GM19438 (cell line): ENCODE results near the gene CHRNA5.
"Not testable (repeated sequence)": the region's sequence is repeated elsewhere in the genome, so short reads cannot be mapped to it uniquely, and the experiment has no call there.

ENCODE experiments used
- ATAC-seq: cut with Tn5 transposase; IDR thresholded peaks from one replicate; pipeline ENCODE4 v1.9.1; 2021; ENCODE audit warnings: low read depth; ENCODE audit not compliant: unreplicated experiment

The CHRNA5 gene

DNA sequence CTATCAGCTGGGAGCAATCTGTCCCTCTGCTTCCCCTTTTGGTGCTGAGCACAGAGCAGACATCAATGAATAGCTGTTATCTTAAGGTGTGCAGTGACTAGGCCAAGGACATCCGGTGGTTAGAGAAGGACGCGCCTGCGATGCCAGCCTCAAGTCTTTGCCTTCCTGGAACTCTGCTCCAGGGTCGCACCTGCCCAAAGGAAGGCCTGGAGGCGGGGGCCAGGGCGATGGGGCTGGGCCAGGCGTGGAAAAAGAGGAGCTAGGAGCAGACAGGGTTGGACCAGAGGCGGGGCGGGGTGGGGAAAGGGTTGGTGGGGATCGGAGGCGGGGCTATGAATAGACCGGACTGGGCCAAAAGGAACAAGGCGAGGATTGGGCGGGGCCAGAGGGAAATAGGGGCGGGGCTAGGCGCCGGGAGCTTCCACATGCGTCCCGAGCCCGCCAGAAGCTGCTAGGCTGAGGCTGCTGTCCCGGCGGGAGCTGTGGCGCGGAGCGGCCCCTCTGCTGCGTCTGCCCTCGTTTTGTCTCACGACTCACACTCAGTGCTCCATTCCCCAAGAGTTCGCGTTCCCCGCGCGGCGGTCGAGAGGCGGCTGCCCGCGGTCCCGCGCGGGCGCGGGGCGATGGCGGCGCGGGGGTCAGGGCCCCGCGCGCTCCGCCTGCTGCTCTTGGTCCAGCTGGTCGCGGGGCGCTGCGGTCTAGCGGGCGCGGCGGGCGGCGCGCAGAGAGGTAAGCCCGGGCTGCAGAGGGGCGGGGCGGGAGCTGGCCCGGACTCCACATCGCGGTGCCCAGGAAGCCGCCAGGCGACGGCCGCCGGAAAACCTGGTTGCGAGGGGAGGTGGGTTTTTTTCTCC is at the start of gene CHRNA5:
CHRNA5 (plus strand) TSS at position 424 of the 854 bp plus-strand sequence; CDS start at position 624, 200 bp downstream.
- peak; percentile 76 for ATAC-seq

DNA sequence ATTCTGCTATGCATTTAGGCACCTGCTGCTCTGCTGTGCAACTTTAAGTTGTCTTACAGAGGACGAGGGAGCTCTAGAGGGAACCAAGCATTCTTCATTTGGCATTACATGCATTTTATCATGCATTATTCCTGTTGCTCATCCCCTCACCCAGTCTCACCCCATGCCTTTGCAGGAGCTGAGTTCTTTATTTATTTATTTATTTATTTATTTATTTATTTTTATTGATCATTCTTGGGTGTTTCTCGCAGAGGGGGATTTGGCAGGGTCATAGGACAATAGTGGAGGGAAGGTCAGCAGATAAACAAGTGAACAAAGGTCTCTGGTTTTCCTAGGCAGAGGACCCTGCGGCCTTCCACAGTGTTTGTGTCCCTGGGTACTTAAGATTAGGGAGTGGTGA is 45.3 kb upstream of the CHRNA5 start:
- not testable (repeated sequence) for ATAC-seq

DNA sequence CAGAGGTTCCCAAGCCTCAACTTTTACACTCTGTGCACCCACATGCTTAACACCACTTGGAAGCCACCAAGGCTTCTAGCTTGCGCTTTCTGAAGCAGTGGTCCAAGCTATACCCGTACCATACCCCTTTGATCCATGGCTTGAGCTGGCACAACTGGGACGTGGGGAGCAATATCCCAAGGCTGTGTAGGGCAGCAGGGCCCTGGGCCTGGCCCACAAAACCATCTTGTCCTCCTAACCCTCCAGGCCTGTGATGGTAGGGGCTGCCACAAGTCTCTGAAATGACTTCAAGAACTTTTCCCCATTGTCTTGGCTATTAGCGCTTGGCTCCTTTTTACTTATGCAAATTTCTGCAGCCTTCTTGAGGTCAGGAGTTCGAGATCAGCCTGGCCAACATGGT is 41.1 kb upstream of the CHRNA5 start:
- no peak for ATAC-seq

DNA sequence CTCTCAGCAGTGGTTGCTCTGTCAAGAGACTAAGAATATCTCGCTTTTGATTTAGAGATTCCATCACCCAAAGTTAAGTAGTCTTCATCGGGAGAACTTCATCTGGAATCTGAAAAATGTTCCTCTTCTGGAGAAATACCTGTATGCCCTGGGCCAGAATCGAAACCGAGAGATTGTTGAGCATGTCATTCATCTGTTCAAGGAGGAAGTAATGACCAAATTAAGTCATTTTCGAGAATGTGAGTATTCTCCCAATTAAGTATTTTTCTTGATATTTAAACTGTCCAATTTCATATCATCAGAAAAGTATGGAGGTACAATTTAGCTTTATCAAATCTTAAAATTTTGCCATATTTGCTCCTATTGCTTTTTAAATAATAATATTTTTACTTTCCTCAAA is 38.0 kb upstream of the CHRNA5 start:
- ATAC-seq = no peak

DNA sequence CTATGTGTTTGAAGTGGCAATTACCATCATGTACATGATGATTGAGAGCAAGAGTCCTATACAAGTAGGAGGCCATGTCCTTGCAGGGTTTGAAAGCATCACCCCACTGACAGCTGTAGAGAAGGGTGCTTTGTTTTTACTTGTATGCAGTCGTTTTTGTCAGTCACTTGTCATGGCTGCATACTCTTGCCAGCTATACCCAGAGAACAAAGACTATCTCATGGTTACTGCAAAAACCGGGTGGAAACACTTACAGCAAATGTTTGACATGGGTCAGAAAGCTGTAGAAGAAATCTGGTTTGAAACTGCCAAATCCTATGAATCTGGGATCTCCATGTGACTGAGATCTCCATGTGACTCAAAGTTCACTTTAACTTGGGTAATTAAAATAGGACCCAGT is 32.0 kb upstream of the CHRNA5 start:
- ATAC-seq = no peak

DNA sequence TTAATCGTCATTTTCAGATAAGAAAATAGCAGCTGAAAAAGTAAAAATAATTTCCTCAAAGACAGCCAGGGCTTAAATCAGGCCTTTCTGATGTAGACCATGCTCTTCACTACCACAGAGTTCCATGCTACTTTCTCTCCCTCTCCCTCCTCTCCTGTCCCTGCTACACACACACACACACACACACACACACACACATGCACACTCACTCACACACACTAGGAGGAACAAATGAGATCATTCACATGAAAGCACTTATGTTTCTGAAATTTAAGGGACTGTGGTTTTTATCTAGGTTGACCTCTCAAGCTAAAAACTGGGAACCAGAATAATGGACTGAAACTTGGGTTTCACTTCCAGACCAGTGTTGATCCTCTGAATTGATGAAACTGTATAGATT is 29.2 kb upstream of the CHRNA5 start:
- no peak for ATAC-seq

DNA sequence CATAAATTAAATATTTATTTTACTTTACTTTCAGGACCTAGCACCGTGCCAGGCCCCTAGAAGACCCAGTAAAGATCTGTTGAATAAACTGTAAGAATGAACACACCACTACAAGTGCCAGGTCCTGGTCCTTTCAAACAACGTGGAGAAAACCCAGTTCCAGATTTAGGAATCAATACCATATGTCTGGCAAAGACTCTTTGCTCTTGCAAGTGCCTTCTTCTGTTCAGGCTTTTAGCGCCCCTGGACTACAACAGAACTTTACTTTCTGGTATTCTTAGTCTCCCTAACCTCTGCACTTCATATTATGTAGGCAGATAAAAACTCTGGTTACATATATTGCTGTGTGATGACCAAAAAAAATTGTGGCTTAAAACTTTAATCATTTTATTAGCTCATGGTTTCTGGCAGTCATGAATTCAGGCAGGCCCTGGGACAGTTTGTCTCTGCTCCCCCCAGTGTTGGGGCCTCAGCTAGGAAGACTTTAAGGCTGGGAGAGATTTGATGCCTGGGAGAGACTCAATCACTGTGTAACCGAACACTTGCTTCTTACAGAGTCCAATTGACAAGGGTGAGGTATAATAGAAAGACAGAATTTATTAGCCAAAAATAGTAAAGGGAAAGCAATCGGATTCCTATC is 27.9 kb upstream of the CHRNA5 start:
- no peak for ATAC-seq

DNA sequence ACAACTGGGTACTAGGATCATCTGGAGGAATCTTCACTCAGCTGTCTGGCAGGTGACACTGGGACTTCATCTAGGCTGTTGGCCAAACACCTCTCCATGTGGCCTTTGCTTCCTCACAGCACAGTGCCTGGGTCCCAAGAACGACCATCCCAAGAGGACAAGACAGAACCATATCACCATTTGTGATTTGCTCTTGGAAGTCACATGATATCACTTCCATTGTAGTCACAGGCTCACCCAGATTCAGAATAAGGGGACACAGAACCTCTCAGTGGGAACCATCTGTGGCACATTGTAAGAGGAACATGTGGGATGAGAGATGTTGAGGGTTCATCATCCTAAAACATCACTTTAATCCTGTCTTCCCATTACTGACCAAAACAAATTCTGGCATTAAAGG is 27.0 kb upstream of the CHRNA5 start:
- ATAC-seq = no peak

DNA sequence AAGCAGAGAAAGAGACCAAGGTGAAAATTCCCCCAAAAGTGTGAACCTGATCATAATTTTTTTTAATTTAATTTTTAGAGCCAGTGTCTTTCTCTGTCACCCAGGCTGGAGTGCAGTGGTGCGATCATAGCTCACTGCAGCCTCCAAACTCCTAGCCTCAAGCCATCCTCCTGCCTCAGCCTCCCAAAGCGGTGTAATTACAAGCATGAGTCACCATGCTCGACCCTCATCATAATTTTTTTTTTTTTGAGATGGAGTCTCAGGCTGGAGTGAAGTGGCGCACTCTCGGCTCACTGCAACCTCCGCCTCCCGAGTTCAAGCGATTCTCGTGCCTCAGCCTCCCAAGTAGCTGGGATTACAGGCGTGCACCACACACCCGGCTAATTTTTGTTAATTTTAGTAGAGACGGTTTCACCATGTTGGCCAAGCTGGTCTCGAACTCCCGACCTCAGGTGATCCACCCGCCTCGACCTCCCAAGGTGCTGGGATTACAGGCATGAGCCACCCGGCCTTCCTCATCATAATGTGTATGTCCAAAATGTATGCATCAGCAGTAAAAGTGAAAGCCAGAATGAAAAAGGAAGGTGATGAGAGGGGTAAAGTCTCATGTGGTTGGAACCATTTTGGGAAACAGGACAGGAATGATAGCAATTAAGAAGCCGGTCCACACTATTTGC is 25.7 kb upstream of the CHRNA5 start:
- not testable (repeated sequence) for ATAC-seq

DNA sequence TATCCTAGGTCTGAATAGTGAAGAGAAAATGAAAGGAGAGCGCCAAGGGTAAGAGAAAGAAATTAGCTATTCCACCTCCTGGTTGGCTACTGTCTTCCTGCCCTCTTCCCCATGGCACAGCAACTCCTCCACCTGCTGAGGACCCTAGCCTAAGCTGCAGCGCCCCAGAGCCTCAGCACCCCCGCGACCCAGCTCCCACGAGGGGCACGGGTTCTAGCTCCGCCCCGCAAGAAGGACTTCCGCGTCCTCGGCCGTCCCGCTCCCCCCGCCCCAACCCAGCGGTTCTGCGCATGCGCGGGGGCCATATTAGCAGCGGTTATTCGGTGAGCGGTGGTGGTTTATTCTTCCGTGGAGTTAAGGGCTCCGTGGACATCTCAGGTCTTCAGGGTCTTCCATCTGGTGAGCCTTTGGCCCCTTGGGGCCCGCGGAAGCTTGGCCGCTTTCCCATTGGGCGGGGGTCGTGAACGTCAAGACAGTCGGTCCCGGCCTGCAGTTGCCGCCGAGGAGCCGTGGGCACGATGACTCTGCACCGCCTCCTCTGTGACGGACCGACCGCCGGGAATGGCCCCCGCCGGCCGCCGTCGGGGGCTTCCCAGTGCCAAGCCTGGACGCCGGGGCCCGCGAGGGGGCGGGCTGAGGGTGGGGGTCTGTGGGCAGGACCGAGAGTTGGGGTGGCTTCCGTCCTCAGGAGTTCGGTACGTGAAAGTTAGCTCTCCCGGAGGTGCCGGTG is 25.0 kb upstream of the CHRNA5 start, which contains the start of gene PSMA4:
PSMA4 (plus strand) TSS at position 304 of the 730 bp plus-strand sequence. CDS start 1,484 bp downstream, outside the sequence.
- peak; percentile 72 for ATAC-seq

DNA sequence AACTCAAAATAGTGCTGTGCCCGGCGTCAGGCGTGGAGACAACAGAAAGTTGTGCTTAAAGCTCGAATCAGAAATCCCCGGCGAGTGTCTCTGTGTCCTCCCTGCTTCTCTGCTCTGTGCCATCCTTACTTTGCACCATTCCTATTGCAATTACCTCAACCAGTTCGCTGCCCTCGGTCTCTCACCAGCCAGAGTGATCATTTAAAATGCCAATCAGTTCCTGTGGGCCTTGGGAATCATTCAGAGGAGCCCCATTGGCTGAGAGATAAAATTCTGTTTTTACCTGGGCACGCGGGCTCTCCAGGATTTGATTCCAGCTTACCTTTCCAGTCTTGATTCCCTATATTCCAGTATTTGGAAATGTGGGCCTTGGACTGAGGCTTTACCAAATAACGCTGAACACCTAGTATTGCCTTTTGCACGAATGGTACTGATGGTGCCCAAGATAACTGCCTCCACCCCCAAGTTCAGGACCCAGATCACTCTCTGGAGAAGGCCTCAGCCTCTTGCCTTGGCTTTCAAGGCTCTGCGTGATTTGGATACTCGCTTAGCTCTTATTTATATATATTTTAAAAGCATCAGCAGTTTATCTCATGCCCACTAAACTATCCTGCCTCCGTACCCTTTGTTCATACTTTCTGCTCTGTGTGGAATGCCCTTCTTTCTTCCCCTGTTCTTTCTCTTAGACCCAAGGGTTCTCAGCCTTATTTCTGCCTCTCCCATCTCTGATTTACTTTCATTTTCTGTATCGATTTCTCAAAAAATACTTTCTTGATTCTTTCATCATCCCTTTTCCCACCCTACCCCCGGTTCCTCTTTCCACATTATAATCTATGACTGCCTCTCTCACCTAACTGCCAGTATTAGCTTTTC is 24.2 kb upstream of the CHRNA5 start:
- no peak for ATAC-seq

DNA sequence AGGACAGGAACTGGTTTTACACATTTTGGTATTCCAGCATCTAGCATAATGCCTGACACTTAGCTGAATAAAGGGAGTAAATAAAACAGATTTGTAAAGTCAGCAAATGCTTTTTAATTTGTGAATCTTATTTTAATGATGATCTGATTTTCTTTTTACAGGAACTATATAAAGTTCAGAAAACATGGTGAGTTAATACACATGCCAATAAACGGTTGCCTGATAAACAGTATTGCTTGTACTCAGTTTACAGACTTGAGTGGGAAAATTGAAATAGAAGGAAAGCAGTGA is 23.6 kb upstream of the CHRNA5 start:
- no peak for ATAC-seq

DNA sequence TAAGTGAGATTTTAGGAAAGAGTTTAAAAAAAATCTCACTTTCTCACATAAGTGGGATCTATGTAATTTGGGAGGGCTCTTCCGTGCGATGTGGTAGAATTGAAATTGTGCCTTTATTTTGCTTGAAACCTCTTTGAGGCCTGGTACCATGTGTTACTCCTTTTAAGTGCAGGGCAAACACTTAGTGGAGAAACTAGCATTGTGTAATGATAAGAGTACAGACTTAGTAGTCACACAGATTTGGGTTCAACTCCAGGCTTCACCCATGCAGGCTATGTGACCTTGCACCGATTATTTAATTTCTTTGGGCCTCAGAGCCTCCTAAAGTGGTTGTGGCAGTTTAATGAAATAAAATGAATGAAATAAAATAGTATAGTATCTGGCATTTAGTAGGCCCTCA is 22.7 kb upstream of the CHRNA5 start:
- no peak for ATAC-seq

DNA sequence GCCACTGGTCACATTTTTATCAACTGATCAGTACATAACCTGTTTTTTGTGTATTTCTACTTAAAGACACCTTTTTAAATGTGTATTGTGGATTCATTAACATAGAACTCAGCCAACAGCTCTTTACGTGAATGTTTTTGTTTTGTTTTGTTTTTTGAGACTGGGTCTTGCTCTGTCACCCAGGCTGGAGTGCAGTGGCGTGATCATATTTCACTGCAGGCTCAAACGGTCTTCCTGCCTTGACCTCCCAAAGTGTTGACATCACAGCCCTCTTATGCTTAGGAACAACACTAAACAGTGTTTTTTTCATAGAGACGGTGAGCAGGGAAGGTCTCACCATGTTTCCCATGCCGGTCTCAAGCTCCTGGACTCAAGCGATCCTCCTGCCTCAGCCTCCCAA is 15.1 kb upstream of the CHRNA5 start:
- ATAC-seq = no peak

DNA sequence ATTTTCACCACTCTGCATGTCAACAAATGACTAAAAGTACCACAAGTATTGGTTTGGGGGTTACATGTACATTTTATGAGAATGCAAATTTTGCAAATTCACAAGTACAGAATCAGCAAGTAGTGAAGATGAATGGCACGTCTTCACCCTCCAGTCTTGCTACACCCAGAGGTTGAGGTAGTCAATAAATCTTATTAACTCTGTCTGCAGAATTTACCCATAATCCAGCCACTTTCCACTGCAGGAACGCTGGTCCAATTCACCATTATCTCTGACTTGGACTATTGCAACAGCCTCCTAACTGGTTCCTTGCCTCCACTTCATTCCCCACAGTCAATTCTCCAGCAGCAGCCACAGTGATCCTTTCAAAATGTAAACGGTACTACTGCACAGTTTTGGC is 14.5 kb upstream of the CHRNA5 start:
- ATAC-seq = no peak

DNA sequence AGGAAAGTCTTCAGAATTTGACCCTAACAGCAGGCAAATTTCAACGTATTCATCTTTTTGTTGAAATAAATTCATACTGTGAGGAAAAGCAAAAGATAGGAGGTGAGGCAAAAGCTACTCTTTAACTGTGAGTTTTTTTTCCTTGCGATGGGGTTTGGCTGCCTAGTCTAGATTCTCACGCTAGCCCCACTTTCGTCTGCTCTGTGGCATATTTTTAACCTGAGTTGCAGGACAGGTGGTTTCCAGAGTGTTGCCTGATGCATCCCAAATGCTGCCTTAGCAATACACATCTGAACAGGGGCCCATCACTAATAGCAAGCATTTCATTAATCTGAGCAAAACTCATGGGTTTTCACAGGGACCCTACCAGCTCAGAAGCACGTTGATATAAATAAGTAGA is 13.4 kb upstream of the CHRNA5 start:
- ATAC-seq = no peak

DNA sequence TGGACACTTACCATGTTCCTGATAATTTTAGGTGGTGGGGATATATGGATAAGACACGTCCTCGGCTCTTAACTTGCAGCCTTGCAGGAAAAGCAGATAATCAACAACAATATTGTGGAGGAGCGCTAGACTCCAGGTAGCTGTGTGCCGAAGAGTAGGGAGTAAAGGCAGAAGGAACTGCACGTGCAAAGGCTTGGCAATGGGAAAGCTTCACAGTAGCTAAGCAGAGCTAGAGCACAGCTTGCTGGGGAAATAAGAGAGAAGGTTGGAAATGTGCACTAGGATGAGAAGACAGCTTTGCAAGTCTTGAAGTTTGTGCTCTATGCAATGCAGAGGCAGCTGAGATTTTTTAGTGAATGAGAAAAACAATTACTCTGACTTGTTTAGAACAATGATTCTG is 12.7 kb upstream of the CHRNA5 start:
- no peak for ATAC-seq

DNA sequence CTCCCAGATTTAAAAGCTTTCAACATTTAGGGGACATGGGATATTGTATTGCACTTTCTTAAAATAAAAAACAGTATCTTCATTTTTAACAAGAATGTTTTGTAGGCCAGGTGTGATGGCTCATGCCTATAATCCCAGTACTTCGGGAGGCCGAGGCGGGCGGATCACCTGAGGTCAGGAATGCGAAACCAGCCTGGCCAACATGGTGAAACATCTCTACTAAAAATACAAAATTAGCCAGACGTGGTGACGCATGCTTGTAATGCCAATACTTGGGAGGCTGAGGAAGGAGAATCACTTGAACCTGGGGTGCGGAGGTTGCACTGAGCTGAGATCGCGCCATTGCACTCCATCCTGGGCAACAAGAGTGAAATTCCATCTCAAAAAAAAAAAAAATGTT is 5.1 kb upstream of the CHRNA5 start:
- not testable (repeated sequence) for ATAC-seq

DNA sequence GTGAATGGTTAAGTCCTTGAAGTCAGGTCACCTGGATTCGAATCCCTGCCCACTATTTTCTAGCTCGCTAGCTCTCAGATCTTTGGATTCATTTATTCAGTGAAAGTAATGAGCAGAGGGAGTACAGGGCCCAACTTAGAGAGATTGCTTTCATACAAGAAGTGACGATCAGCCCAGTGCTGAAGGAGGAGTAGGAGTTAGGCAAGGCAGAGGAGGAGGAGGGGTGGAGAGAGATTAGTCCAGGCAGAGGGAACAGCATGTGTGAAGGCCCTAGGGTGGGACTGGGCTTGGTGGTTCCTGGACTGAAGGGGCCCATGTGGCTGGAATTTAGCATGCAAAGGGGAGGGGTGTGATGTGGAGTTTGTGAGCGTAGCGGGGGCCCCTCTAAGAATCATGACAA is 3.8 kb upstream of the CHRNA5 start:
- ATAC-seq = no peak

DNA sequence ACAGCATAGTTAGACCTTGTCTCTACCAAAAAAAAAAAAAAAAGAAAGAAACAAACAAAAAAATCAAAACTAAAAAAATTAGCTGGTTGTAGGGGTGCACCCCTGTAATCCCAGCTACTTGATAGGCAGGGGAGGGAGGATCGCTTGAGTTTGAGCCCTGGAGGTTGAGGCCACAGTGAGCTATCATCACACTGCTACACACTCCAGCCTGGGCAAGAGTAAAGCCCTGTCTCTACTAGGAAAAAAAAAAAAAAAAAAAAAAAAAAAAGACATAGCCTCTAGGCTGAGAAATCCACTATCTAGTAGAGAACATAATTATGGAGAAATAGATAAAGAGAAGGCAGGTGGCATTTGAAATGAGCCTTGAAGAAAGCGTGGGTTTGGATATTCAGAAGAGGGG is 2.2 kb upstream of the CHRNA5 start:
- no peak for ATAC-seq
